RWPE2 (cell line): Measurements from ENCODE around the gene S100P.

Experiments used
- ATAC-seq: fragments of 200-7000 bp; cut with Tn5 transposase; 3 replicates; pipeline ENCODE4 v1.9.1; 2021; ENCODE audit warnings: low read depth
- DNase-seq: peaks from one replicate; pipeline ENCODE4 v3.0.0-alpha.2; 2020; ENCODE audit warnings: low spot score
- H3K27ac ChIP-seq: fragments of 450-650 bp; 2 replicates; pipeline ENCODE4 v1.5.1; 2017; ENCODE audit warnings: mild to moderate bottlenecking; ENCODE audit not compliant: poor library complexity, severe bottlenecking
- H3K27me3 ChIP-seq: fragments of 250-450 bp; sonication (Bioruptor Pico); 2 replicates; pipeline ENCODE4 v1.5.1; 2021; ENCODE audit warnings: mild to moderate bottlenecking, moderate library complexity; ENCODE audit not compliant: insufficient read depth, poor library complexity, severe bottlenecking
- H3K36me3 ChIP-seq: fragments of 250-450 bp; sonication (Bioruptor Pico); 2 replicates; pipeline ENCODE4 v1.5.1; 2020; ENCODE audit warnings: low read depth, mild to moderate bottlenecking, moderate library complexity
- H3K4me1 ChIP-seq: fragments of 250-450 bp; sonication (Bioruptor Pico); 2 replicates; pipeline ENCODE4 v1.5.1; 2021; ENCODE audit warnings: mild to moderate bottlenecking, moderate library complexity; ENCODE audit not compliant: insufficient read depth, poor library complexity, severe bottlenecking
- H3K4me3 ChIP-seq: fragments of 250-450 bp; sonication (Bioruptor Pico); 2 replicates; pipeline ENCODE4 v1.5.1; 2021; ENCODE audit warnings: mild to moderate bottlenecking, moderate library complexity; ENCODE audit not compliant: severe bottlenecking
- H3K9me3 ChIP-seq: fragments of 250-450 bp; sonication (Bioruptor Pico); 2 replicates; pipeline ENCODE4 v1.5.1; 2021; ENCODE audit warnings: mild to moderate bottlenecking, moderate library complexity; ENCODE audit not compliant: severe bottlenecking
- TF ChIP-seq, protein P1 (sequence below): fragments of 450-650 bp; IDR thresholded peaks from one replicate; pipeline ENCODE4 v1.5.1; 2017; ENCODE audit warnings: mild to moderate bottlenecking, moderate library complexity; ENCODE audit not compliant: poor library complexity, severe bottlenecking

S100P gene

GRCh38 chr4:6673660-6674499 lies 19.8 kb upstream of the S100P start:
- Histone ChIP-seq H3K27ac (peak overlapping the region; percentile 75), H3K9me3 (no peaks in the 10 kb centered on the region), H3K36me3 (peaks cover 25% of the 10 kb centered on the region), H3K4me1 (peaks cover 18% of the 10 kb centered on the region), H3K4me3 (peak overlapping the region; percentile 74), H3K27me3 (no peaks in the 10 kb centered on the region)
- ATAC-seq (peak; percentile 70), DNase-seq (peak; percentile 96)
- TF ChIP-seq, protein P1, sequence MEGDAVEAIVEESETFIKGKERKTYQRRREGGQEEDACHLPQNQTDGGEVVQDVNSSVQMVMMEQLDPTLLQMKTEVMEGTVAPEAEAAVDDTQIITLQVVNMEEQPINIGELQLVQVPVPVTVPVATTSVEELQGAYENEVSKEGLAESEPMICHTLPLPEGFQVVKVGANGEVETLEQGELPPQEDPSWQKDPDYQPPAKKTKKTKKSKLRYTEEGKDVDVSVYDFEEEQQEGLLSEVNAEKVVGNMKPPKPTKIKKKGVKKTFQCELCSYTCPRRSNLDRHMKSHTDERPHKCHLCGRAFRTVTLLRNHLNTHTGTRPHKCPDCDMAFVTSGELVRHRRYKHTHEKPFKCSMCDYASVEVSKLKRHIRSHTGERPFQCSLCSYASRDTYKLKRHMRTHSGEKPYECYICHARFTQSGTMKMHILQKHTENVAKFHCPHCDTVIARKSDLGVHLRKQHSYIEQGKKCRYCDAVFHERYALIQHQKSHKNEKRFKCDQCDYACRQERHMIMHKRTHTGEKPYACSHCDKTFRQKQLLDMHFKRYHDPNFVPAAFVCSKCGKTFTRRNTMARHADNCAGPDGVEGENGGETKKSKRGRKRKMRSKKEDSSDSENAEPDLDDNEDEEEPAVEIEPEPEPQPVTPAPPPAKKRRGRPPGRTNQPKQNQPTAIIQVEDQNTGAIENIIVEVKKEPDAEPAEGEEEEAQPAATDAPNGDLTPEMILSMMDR = no peak

DNA sequence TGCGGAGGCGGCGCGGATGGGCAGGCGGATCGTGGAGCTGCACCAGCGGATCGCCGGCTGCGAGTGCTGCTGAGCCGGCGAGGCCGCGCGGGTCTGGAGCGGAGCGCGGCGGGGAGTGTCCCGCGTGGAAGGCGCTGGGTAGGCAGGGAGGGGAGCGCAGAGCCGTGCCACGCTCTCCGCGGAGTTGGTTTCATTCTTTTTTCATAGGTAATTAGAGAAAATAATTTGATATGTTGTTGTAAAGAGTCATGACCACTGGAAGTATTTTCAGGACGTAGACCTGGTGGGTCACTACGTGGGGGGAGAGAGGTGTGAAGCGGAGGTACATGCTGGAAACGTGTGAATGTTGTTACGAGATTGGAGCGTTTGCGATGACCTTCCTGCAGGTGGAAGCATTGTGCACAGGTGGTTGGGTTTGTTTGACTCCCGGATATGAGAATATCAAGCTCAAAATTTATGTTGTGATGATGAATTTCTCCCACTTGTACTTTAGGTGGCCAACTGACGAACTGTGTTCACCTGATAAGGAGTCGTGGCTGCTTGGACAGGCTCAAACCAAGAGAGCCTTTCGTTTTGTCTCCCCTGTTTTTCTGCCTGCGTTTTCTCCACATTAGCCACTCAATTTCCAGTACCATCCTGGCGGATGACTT lies 19.1 kb upstream of the S100P start:
- no peaks in the 10 kb centered on the region for H3K27me3 ChIP-seq
- H3K27ac ChIP-seq = peak overlapping the region; percentile 75
- H3K9me3 ChIP-seq = no peaks in the 10 kb centered on the region
- ATAC-seq (peak; percentile 38), DNase-seq (no peak)
- H3K4me1 ChIP-seq = peaks cover 16% of the 10 kb centered on the region
- peak overlapping the region; percentile 74 for H3K4me3 ChIP-seq
- TF ChIP-seq, protein P1 = peak; percentile 74
- peaks cover 25% of the 10 kb centered on the region for H3K36me3 ChIP-seq

GRCh38 chr4:6676722-6677558 lies 16.7 kb upstream of the S100P start:
- no peak for DNase-seq
- Histone ChIP-seq H3K4me3 (no peak overlapping the region), H3K27ac (no peak overlapping the region), H3K4me1 (peaks cover 16% of the 10 kb centered on the region), H3K9me3 (no peaks in the 10 kb centered on the region), H3K36me3 (peaks cover 25% of the 10 kb centered on the region), H3K27me3 (no peaks in the 10 kb centered on the region)
- TF ChIP-seq, protein P1 = no peak
- no peak for ATAC-seq

DNA sequence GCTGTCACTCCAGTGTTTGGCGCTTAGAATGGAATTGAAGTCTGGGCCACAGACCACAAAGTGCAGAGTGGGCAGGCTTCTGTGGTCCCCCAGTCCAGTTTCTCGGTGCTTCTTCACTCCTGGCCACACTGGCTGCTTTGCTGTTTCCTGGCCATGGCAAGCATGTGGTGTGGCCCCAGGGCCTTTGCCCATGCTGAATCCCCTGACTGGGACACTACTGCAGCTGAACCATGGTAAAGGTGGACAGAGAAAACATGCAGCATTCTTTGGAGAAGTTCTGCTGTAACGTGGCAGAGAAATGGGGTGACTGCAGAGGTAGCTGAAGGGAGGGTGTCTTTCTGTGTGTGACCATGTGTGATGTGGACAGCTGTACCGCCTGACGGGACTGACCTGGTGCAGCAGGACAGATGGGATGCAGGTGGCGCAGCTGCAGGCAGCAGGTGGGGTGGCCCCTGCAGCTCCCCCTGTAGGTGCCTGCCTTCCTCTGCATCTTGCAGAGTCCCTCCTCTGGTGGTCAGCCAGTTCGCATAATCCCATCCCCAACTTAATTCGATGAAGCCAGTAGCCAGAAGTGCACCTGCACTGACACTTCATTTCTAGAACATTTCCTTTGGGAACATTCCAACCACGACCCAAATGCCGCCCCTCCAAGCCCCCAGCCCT lies 13.2 kb upstream of the S100P start:
- H3K4me3 ChIP-seq = no peak overlapping the region
- ATAC-seq (no peak), DNase-seq (no peak)
- peaks cover 10% of the 10 kb centered on the region for H3K4me1 ChIP-seq
- H3K9me3 ChIP-seq = no peaks in the 10 kb centered on the region
- H3K36me3 ChIP-seq = peaks cover 18% of the 10 kb centered on the region
- H3K27ac ChIP-seq = no peak overlapping the region
- no peaks in the 10 kb centered on the region for H3K27me3 ChIP-seq
- TF ChIP-seq, protein P1 = no peak
